GM19455 (cell line): Measurements from ENCODE around the gene COL11A1.
"Not testable (repeated sequence)": the region's sequence is repeated elsewhere in the genome, so short reads cannot be mapped to it uniquely, and the experiment has no call there.

Source experiments
- ATAC-seq: cut with Tn5 transposase; IDR thresholded peaks from one replicate; pipeline ENCODE4 v1.9.1; 2021; ENCODE audit not compliant: unreplicated experiment

COL11A1 gene

GRCh38 chr1:103084181-103084580, 24.1 kb downstream of the COL11A1 start:
- no peak for ATAC-seq

DNA sequence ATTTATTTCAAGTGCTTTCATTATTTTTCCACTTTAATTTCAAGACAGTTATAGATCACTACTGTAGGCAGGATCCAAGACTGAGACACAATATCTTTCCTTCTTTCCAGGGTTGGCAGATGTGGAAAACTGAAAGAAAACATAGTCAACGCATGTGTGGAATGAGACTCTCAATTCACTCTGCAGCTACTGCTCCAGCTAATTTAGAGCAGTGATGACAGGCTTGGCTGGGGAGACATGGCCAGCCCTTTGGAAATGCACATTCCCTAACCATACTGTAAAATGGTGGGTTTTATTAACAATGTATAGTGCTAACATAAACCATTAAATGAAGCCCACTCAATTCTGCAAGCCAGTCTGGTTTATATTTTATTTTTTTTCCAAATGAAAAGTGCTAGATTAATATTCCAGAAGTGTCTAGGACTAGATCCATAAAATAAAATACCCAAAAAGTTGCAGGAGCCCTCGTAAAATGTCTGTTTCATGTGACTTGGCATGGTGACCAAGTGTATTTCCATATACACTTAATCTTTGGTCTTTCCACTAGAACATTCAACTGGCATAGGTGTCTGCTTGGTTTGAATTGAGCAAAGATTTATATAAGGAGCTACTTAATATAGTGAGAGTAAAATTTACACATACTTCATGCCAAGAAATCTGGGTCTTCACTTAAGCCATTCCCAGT, 32.9 kb downstream of the COL11A1 start:
- ATAC-seq = no peak

DNA sequence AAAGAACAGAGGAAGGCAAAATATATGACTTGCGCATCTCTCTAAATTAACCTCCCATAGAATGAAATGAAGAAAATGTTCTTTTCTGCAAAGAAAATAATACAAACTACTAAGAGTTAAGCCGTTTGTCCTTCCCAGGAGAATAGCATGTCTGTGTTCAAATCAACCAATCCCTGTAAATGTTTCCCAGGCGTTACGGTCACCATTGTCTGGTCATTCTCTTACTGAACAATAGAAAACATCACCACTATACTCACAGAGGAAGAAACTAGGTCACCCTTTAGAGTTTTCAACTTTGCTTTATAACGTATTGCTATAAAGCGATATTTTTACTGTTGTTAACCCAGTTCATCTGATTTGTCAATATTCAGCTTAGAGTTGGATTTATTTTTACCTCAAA, 34.1 kb downstream of the COL11A1 start:
- ATAC-seq = no peak

DNA sequence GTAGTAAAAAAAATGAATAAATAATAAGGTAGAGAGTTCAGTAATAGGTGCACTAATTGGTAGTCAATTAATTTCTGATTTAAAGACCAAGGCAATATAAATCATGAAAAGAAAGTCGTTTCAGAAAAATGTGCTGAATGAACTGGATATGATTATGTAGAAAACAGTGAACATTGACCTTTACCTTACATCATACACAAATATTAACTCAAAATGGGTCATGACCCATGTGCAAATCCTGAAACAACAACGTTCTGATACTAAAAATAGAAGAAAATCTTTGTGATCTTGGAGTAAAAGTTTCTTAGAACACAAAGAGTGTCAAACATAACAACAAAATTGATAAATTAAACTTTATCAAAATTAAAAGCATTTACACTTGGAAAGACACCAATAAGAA, 39.1 kb downstream of the COL11A1 start:
- no peak for ATAC-seq

- no peak for ATAC-seq
Measured at GRCh38 chr1:103063921-103064320, 44.4 kb downstream of the COL11A1 start.

DNA sequence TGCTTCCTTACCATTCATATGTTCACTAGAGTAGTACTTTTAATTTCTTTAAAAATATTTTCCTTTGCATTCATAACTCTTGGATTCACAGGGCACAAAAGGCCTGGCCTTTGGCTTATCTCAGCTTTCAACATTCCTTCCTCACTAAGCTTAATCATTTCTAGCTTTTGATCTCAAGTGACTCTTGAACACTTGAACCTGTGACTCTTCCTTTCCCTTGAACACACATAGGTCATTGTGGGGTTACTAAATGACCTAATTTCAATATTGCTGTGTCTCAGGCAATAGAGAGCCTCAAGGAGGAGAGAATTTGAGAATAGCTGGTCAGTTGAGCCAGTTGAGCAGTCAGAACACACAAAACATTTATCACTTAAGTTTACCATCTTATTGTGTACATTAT, 49.9 kb downstream of the COL11A1 start:
- no peak for ATAC-seq

GRCh38 chr1:103056423-103056822, 51.9 kb downstream of the COL11A1 start:
- ATAC-seq = no peak

DNA sequence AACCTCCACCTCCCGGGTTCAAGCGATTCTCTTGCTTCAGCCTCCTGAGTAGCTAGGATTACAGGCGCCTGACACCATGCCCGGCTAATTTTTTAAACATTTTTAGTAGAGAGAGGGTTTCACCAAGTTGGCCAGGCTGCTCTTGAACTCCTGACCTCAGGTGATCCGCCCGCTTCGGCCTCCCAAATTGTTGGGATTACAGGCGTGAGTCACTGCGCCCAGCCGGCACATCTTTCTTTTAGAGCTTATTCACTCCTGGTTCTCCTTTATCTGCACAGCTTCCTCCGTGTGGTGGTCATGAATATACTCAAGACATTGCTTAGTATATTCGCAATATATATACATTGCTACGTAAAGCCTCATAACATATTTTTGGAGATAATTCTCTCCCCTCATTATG, 80.2 kb downstream of the COL11A1 start:
- not testable (repeated sequence) for ATAC-seq

- ATAC-seq = no peak
Measured at GRCh38 chr1:103025858-103026409, 82.4 kb downstream of the COL11A1 start.

DNA sequence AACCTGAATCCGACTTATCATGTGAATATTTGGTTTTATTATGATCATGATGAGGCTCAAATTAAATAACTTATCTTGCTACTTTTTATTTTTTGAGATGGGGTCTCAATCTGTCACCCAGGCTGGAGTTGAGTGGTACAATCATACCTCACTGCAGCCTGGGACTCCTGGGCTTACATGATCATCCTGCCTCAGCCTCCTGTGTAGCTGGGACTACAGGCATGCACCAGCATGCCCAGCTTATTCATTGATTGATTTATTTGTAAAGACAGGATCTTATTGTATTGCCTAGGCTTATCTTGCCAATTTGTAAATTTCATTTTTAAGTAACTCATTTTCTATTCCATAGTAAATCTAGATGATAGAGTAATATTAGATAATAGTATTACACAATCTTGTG, 84.3 kb downstream of the COL11A1 start:
- no peak for ATAC-seq

DNA sequence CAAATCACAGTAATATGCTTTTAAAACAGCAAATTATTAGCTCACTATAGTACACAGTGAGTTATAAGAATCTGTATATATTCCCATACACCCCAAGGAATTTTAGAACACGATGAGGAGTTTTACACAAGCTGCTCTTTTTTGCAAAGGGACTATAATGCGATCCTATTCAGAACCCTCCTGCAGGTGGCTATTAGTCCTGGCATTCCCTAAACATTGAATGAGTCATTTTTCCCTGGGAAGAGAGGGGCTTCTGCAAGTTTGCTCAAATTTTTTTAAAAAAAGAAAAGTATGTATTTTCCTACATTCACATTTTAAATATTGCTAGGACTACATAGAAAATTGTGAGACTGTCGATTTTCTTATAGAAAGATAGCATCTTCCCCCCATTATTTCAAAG, 106.3 kb downstream of the COL11A1 start:
- ATAC-seq = no peak

GRCh38 chr1:102978874-102979273, 129.4 kb downstream of the COL11A1 start:
- no peak for ATAC-seq

- no peak for ATAC-seq
Measured at GRCh38 chr1:102977292-102977691, 131.0 kb downstream of the COL11A1 start.

GRCh38 chr1:102970496-102971078, 137.7 kb downstream of the COL11A1 start:
- ATAC-seq = no peak

DNA sequence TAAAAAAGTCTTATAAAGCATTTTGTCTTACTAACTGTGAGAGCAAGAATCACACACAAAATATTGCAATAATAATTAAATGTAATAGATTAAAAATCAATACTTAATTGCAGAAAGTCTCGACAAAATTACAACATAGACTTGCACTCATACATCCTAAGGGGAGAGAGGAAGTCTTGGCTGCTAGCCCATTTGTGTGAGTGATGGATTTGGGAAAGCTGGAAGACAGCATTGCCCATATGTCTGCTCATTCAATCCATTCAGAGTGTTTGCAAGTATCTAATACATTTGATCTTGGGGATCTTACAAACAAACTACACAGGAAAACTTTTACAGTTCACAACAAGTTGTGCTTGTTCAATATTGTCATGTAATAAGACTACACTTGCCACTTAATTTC, 140.5 kb downstream of the COL11A1 start:
- no peak for ATAC-seq

GRCh38 chr1:102961549-102961948, 146.8 kb downstream of the COL11A1 start:
- no peak for ATAC-seq

DNA sequence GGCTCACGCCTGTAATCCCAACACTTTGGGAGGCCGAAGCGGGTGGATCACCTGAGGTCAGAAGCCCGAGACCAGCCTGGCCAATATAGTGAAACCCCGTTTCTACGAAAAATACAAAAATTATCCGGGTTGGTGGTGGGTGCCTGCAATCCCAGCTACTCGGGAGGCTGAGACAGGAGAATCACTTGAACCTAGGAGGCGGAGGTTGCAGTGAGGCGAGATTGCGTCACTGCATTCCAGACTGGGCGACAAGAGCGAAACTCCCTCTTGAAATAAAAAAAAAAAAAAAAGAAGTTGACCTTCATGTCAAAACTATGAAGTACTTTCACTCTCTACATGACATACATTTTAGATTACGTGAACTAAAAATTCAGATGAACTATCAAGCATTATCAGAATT, 153.7 kb downstream of the COL11A1 start:
- no peak for ATAC-seq

DNA sequence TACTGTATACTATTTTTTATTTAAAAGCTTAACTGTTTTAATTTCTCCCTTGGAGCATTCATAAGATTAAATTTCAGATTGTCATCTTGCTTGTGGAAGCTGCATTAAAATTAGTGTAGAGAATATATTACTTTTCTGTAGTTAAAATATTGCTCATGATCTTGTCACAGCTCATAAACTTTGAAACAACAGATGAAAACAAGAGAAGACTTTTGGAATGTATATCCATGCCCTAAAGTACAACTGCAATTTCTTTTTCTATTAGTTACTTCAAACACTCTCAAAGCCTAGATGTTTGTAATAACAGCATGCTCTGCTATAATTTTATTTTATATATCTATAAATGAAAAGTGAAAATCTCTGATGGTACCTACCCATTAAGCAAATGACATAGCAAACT, 155.9 kb downstream of the COL11A1 start:
- no peak for ATAC-seq

DNA sequence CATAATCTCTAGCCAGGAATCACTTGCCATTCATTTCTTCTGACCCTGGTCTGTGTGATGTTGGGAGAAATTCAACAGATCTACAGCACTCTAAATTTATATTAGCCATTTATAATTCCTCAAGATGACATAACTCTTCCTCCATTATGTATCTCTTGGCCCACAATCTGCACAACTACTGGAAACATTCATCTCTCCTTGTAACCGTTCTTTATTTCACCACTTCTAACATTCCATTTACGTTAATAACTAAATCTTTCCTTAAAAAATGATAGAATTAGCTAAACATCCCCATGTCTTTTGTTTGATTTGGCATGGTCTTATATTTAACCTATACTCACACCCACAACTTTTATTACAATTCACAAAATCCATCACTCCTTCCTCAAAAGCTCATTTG, 166.0 kb downstream of the COL11A1 start:
- ATAC-seq = no peak

DNA sequence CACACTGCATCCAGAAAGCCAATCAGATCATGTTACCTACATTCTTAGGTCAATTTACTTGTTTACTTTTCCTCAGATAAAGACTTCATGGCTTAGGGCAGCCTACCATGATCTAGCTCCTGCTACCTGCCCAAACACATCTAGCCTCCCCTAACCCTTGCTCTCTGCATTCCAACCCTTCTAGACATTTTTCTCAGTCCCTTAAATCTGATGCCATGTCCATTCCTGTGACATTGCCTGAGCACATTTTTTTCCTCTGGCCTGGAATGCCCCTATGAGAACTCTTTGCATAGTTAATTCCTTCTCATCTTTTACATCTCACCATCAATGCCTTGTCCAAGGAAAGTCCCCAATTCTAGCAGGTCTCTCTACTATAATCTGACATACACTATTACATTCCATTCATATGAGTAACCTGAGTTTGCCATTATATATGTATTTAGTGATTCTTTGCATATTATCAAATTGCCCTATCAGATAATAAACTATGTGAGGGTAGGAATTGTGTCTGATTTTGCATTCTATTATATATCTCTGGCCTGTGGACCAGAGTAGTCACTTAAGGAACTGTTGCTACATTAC, 166.9 kb downstream of the COL11A1 start:
- ATAC-seq = no peak

DNA sequence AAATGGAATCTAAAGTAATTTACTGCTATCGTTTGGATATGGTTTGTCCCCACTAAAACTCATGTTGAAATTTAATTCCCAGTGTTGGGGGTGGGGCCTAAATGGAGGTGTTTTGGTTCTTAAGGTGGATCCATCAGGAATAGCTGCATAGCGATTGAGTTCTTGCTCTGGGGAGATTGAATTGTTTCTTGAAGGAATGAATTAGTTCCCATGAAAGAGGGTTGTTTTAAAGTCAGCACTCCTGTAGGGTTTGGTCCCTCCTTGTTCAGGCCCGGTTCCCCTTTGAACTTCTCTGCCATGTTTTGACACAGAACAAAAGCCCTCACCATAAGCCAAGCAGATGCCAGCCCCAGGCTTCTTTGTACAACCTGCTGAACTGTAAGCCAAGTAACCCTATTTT, 170.9 kb downstream of the COL11A1 start:
- ATAC-seq = no peak

GRCh38 chr1:102933362-102933761, 175.0 kb downstream of the COL11A1 start:
- not testable (repeated sequence) for ATAC-seq
